ENCODE measurements around the gene HDLBP. TPM values are rescaled to one million over a fixed set of nuclear protein-coding genes. Genes with fewer than 3 reads are reported as not detected.

The HDLBP gene
- total and polyA plus RNA-seq, 3 donors from 2014 or later: 600 to 790 (median 648) TPM

- intact Hi-C loops (cut with DNase I; ENCODE audit: low total_unique reads): no loop called here
- Histone ChIP-seq H3K4me1 (peaks cover 12% of the 10 kb centered on the region), H3K27me3 (no peaks in the 10 kb centered on the region), H3K4me3 (no peak overlapping the region), H3K9me3 (no peaks in the 10 kb centered on the region), H3K27ac (peak overlapping the region; percentile 0 to 79), H3K36me3 (ENCODE audit: low read depth, missing control alignments) (no peaks in the 10 kb centered on the region)
- 52 to 66% methylated on average over 18 to 20 of the region's 20 CpGs for WGBS, 2 donors
- no peak for TF ChIP-seq POLR2A (IDR thresholded peaks at IDR 0.05)
- no peak for TF ChIP-seq CTCF (IDR thresholded peaks at IDR 0.05)
- DNase-seq: peak; percentile 64
Measured at GRCh38 chr2:241228860-241229516, 86.5 kb downstream of the HDLBP start.

DNA sequence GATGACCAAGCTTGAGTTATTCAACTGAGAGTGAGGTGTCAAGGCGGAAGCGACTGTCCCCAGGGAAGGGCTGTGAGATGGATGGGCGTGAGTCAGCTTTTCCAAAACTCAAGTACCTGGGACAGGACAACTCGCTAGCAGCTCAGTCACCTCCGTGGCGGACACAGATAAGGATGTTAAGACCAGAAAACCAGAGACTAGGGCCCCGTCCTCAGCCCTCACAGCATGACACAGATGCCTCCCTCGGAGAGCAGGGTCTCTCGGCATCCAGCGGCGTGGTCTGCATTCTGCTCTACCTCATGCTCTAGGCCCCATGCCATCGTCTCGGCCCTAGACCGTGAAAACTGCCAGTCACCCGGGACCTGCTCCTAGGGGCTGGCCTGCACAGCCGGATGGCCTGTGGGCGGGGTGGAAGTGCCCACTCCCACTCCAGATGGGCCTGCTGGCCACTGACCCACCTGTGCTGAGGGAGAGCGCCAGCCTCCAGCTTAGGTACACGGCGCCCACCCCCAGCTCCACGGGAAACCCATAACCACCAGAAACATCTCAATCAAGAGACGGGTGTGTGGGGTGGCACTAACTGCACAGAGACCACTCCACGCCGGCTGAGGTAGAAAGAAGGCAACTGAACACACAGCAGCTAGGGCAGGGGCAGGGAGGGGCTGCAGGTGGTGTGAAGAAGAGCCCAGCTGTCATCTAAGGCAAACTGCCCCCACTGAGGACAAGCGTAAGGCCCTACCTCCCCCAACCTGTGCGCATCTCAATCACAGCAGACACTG lies 87.2 kb downstream of the HDLBP start:
- intact Hi-C loops (cut with DNase I; ENCODE audit: low total_unique reads): no loop called here
- Histone ChIP-seq H3K27ac (peak overlapping the region; percentile 0 to 79), H3K4me3 (no peak overlapping the region), H3K4me1 (peaks cover 15% of the 10 kb centered on the region), H3K27me3 (no peaks in the 10 kb centered on the region), H3K36me3 (ENCODE audit: low read depth, missing control alignments) (no peaks in the 10 kb centered on the region), H3K9me3 (no peaks in the 10 kb centered on the region)
- 94 to 95% methylated on average over 15 to 25 of the region's 26 CpGs for WGBS, 2 donors
- DNase-seq: no peak
- no peak for TF ChIP-seq POLR2A (IDR thresholded peaks at IDR 0.05)
- TF ChIP-seq CTCF (IDR thresholded peaks at IDR 0.05): no peak

DNA sequence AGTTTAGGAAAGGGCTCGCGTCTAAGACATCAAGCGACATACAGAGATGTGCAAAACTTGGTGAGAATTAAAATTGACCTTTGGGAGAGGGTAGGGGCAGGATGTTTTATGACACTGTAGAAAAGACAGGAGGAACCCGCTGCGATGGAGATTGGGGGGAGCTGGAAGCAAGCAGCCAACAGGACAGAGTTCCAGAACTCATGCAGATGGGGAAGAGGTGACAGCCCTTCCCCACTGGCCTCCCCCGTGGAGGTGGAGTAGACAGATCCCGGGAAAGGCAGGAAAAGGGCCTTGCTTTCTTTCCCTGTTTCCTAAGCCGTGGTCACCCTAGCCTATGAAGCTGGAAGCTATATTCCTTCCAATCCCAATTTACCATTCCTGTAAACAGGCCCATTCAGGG lies 87.9 kb downstream of the HDLBP start:
- WGBS, 2 donors: 78 to 79% methylated on average over 8 of the region's 8 CpGs
- peaks cover 15% of the 10 kb centered on the region for H3K4me1 ChIP-seq
- no peaks in the 10 kb centered on the region for H3K9me3 ChIP-seq
- DNase-seq: no peak
- intact Hi-C loops (cut with DNase I; ENCODE audit: low total_unique reads): no loop called here
- TF ChIP-seq POLR2A (IDR thresholded peaks at IDR 0.05): no peak
- H3K4me3 ChIP-seq: no peak overlapping the region
- no peaks in the 10 kb centered on the region for H3K36me3 ChIP-seq (ENCODE audit: low read depth, missing control alignments)
- H3K27me3 ChIP-seq: no peaks in the 10 kb centered on the region
- no peak overlapping the region for H3K27ac ChIP-seq

DNA sequence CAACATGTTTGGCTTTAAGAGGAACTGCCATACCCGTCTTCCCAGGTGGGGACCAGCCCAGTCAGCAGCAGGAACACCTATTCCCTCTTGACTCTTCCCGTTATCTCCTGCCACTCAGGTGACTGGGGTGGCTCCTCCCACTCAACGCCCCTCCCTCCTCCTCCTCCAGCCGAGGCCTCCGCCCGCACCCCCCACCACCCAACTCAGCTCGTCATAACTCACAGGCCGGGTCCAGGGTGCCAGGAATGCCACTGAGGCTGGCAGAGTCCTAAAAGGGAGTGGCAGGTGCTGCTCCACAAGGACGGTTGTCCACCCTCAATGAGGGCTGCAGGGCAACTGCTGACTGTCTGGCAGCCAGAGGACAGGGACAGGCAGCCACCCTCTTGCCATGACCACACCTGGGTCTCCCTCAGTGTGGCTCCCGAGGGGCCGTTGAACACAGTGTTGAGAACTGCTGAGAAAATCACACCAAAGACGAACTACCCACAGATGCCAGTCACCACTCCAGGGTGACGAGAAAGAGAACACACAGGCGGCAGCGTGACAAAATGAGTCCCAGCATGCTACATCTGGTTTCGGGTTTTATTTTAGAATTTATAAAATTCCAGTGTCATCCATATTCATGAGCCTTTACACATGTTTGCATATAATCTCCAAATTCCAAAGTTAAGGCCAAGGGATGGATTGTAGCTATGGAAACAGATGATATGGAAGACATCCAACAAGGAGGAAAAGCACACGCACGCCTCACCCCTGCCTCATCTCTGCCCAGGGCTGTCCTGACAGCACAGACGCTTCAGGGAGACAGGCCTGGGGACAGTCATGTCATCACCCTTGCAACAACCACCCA lies 88.5 kb downstream of the HDLBP start:
- Histone ChIP-seq H3K9me3 (no peaks in the 10 kb centered on the region), H3K27me3 (no peaks in the 10 kb centered on the region), H3K36me3 (ENCODE audit: low read depth, missing control alignments) (no peaks in the 10 kb centered on the region), H3K27ac (no peak overlapping the region), H3K4me3 (no peak overlapping the region), H3K4me1 (peaks cover 15% of the 10 kb centered on the region)
- DNase-seq: no peak
- 80 to 88% methylated on average over 12 to 18 of the region's 19 CpGs for WGBS, 2 donors
- intact Hi-C loops (cut with DNase I; ENCODE audit: low total_unique reads): no loop called here
- TF ChIP-seq POLR2A (IDR thresholded peaks at IDR 0.05) (no peak), CTCF (IDR thresholded peaks at IDR 0.05) (no peak)

DNA sequence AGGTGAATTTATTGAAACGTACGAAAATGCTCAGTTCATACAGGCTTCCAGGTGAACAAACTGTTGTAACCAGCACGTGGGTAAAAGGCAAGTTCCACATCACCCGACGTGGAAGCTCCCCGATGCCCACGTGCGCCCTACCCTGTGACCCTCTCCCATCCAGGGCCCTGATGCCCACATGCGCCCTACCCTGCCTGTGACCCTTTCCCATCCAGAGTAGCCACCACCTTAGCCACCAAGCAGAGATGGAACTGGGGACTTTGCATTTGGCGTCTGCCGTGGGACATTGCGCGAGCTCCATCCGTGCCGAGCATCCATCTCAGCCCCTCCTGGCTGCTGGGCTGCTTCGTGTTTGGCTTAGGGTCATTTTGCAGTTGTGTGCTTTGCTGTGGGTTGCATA lies 89.5 kb downstream of the HDLBP start:
- intact Hi-C loops (cut with DNase I; ENCODE audit: low total_unique reads): no loop called here
- Histone ChIP-seq H3K36me3 (ENCODE audit: low read depth, missing control alignments) (no peaks in the 10 kb centered on the region), H3K27ac (no peak overlapping the region), H3K9me3 (no peaks in the 10 kb centered on the region), H3K4me1 (peaks cover 15% of the 10 kb centered on the region), H3K27me3 (no peaks in the 10 kb centered on the region), H3K4me3 (no peak overlapping the region)
- DNase-seq: no peak
- TF ChIP-seq CTCF (IDR thresholded peaks at IDR 0.05) (no peak), POLR2A (IDR thresholded peaks at IDR 0.05) (no peak)
- 89 to 91% methylated on average over 14 to 16 of the region's 16 CpGs for WGBS, 2 donors

Measured in testis (tissue), 3 donors.